Frontal cortex (tissue), 4 donors: Measurements from ENCODE around the gene EFHD2. TPM values are rescaled to one million over a fixed set of nuclear protein-coding genes. Genes with fewer than 3 reads are reported as not detected.
"Not testable (repeated sequence)": the region's sequence is repeated elsewhere in the genome, so short reads cannot be mapped to it uniquely, and the experiment has no call there.

Experiments
- DNase-seq, 2 donors: peaks; one replicate each; pipeline ENCODE4 v3.0.0; 2012; ENCODE audit warnings: low spot score in 2 of 2
- FAIRE-seq: peaks from 2 replicates; lab custom pipeline; 2012; peaks lifted over from hg19 to GRCh38; lab: Jason Lieb, UNC
- total RNA-seq: library from RNA; depleted of rRNA; stranded (reverse); fragments of >200 nt; gene quantifications from one replicate; pipeline ENCODE4 v1.2.3, GENCODE V29; 2014
- donor health status: control.
- donor health status: control.
- donor health status: control.

EFHD2 gene
- total RNA-seq, 1 donor from 2014 or later = 5.3 TPM

DNA sequence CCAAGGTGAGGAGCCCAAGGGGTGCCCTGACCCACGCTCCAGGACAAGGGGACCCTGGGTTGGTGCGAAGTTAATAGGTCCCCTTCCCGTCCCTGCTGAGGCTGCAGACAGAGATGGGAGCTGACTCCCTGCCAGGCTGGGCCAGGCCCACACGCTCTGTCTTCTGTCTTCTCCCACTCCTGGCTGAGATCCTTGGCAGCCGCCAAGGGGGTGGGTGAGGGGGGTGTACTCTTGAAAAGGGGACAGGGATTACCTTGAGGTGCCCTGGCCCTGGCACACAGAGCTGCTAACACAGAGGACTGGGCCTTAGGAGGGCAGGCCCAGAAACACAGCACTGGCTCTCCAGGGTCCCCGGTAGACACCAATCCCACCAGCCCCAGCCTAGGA, 17.6 kb downstream of the EFHD2 start:
- DNase-seq = no peak
- FAIRE-seq = no peak

DNA sequence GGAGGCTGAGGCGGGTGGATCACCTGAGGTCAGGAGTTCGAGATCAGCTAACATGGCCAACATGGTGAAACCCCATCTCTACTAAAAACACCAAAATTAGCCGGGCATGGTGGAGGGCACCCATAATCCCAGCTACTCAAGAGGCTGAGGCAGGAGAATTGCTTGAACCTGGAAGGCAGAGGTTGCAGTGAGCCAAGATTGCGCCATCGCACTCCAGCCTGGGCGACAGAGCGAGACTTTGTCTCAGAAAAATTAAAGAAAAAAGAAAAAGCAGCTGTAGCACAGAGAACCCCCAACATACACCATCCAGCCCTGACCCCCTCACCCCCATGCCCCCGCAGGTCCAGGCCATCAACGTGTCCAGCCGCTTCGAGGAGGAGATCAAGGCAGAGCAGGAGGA, 18.6 kb downstream of the EFHD2 start:
- not testable (repeated sequence) for DNase-seq, FAIRE-seq

DNA sequence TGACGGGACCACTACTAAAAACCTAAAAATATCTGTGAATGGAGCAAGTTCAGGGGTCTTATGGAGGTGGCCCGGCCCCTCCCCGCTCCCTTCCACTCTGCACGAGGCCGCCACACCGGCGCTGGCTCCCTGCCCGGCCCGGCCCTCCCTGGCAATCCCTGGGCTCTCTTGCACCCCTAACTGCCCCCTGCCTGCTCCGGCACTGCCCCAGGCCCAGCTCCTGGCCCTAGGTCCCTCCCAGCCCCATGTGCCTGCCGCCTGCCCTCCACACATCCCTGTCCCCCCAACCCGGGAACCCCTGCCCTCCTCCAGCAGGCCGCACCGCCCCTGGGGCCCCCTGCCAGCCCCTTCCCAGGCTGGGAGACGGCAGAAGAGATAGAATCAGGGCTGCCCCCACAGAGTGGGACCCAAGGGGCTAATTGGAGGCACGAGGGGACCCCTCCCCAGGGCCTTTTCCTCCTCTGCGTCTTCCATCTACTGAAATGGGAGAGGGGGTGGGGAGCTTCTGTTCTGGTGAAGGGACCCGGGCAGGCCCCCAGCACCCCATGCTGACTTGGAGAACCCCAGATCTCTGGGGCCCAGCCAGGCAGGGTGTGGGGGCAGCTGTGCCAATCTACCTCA, 19.2 kb downstream of the EFHD2 start:
- FAIRE-seq (no peak), DNase-seq (no peak)

DNA sequence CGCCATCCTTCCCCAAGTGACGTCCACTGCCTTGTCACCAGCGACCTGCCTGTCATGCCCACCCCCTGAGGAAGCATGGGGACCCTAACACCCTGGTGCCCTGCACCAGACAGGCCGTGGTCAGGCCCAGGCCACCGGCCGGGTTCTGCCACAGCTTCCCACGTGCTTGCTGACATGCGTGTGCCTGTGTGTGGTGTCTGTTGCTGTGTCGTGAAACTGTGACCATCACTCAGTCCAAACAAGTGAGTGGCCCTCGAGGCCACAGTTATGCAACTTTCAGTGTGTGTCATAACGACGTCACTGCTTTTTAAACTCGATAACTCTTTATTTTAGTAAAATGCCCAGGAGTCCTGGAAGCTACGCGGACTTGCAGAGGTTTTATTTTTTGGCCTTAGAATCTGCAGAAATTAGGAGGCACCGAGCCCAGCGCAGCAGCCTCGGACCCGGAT, 20.0 kb downstream of the EFHD2 start:
- no peak for FAIRE-seq
- DNase-seq = no peak

DNA sequence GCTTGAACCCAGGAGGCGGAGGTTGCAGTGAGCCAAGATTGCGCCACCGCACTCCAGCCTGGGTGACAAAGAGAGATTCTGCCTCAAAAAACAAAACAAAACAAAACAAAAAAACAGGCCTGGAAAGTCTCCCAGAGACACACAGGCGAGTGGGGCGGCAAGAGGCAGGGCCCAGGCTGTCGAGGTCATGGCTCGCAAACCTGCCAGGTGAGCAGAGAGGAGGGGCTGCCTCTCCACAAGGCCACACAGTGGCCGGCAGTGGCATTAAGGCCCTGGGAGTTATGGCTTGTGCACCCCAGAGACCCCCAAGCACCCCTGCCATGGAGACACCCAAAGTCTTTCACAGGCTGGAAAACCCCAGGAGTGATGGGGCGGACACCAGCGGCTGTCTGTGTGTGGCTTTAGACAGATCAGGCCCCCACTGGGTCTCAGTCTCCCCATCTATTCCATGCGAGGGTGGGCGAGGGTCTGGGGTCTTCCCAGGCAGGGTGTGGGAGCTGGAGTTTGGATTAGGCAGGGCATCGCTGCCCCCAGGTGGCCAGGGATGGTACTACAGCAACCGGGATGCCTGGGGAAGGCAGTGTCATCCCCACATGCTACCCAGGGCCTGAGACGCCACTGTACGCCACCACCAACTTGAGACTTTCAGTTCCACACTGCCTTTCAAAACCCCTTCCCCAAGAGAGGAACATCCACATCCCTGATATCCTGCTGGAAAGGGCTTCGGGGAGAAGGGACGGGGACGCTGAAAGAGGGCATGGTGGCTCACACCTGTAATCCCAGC, 21.3 kb downstream of the EFHD2 start:
- DNase-seq (peak; percentile 72 to 87), FAIRE-seq (no peak)

DNA sequence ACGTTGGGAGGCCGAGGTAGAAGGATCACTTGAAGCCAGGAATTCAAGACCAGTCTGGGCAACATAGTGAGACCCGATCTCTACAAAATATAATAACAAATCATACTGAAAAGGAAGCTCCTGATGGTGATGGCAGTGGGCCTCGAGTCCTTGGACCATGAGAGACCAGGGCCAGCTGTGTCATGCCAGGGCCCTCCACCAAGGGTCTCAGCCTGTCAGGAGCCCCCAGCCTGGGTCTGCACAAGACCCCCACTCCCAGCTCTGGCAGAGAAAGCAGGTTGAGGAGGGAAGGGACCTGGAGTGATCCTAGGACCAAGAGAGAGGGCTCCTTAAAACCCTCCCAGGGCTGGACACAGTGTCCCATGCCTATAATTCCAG, 21.9 kb downstream of the EFHD2 start:
- FAIRE-seq (no peak), DNase-seq (no peak)

DNA sequence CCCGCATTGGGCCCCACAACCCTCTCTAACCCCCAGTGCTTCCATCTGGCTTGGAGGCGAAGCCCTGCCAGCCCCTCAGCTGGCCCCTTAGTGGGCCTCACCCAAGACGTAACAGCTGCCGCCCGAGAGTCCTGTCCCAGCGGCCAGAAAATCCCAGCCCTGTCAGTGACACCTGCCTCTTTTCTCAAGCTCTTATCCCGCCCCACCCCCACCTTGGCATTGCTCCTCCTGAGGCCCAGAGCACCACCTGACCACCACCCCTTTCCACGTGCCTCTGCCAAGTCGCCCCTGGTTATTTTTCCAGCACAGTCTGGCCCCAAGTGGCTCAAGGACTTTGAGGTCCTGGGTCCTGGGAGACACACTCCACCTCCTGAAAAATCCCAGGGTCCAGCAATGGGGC, 22.6 kb downstream of the EFHD2 start:
- no peak for DNase-seq
- FAIRE-seq = no peak

DNA sequence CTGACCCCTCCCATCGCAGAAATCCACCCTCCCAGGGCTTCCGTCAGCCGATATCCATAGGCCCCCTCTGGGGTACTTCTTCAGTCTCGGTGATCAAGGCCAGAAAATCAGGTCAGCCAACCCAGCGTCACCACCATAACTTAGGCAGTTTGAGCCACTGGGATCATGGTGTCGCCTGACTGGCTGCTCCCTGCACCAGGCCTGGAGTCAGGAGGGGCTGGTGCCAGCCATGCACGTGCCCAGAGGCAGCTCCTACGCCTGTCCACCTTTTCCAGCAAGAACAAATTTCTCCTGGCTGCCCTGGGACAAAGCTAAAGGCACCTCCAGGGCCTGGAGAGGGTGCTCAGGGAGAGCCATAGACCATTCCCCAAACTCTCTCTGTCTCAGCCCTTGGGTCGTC, 23.8 kb downstream of the EFHD2 start:
- FAIRE-seq (no peak), DNase-seq (no peak)

DNA sequence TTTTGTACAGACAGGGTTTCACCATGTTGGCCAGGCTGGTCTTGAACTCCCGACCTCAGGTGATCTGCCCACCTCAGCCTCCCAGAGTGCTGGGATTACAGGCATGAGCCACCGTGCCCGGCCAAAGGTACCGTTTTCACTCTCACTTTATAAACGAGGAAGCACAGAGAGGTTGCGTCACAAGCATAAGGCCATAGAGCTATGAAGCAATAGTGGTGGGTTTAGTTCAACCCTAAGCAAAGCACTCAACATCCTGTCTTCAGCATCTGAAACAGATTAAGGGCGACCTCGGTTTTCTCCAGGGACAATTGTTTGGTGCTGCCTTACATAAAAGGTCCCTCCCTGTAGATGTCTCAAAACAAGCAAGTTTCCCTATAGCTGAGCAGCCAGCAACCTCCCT, 25.1 kb downstream of the EFHD2 start:
- FAIRE-seq, DNase-seq: not testable (repeated sequence)

DNA sequence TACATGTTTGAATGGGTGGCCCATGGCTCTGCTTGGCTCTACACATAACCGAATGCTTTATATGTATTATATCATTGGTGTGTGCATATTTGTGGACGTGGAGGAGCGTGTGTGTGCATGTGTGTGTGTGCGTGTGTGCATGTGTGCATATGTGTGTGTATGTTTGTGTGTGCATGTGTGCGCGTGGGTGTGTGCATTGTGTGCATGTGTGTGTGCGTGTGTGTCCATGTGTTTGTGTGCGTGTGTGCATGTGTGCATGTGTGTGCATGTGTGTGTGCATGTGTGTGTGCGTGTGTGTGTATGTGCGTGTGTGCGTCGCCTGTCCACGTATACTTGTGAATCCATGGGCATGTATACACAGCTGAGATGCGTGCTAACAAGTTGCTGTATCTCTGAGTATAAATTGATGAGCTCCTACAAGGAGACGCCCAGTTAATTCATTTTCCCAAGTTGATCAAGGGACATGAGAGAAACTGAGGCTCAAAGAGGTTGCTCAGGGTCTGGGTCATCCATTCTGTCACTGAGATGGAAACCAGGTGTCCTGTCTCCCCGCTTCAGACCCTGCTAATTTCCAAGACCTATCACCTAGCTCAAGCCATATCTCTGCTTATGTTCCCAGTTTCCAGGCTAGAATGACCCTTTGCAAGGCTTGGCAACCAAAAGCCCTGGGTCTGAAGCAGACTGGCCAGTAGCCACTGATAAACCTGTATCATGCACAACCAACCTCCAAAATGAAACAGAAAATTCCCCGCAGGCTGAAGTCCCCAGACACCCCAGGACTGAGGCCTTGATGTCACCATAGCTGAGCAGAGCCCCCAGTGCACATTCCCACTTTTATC, 25.8 kb downstream of the EFHD2 start:
- no peak for DNase-seq
- FAIRE-seq = no peak

DNA sequence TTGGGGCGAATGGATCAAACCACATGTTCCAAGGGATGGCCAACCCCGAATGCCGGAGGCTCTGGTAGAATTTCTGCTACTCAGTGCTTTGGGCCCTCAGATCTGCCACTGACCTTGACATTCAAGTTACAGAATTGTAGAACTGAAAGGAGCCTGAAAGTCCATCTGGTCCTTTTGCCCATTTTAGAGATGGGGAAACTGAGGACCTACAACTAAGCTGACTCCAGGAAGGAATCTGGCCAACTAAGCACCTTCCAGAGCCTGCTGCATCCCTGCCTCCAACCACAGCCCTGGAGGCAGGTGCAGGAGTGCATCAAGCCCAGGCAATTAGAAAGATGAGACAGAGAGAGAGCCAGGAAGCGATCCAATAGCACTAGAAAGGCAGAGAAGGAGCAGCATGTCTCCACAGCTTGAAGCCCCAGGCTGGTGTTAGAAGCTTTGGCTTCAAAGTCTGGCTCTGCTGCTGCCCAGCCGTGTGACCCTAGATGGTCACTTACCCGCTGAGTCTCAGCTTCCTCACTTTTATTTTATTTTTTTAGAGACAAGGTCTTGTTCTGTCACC, 27.3 kb downstream of the EFHD2 start:
- FAIRE-seq = no peak
- DNase-seq = no peak

DNA sequence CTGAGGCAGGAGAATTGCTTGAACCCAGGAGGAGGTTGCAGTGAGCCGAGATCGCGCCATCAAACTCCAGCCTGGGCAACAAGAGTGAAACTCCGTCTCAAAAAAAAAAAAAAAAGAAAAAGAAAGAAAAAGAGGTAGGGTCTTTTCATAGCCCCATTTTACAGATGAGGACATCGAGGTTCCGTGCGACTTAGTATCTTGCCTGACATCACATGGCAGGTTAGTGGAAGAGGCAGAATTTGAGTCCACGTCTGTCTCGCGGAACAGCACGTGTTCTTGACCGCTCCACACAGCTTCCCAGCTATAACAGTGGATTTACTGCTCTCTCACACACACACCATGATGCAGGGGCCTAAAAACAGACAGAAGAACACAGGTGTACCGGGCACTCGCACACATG, 29.6 kb downstream of the EFHD2 start:
- DNase-seq = no peak
- FAIRE-seq = no peak

DNA sequence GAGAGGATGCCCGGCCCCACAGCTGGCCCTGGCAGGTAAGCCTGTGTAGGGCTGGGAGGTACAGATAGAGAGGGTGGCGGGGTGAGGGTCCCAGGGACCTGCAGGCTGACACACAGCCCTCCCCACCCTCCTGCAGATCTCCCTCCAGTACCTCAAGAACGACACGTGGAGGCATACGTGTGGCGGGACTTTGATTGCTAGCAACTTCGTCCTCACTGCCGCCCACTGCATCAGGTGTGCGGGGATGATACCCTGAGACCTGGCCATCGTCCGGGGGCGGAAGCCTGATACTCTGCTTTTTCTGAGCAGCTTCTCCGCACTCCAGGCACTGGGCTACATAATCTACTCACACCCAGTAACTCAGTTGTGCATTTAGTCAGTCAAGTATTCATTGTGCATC, 30.7 kb downstream of the EFHD2 start:
- FAIRE-seq = no peak

DNA sequence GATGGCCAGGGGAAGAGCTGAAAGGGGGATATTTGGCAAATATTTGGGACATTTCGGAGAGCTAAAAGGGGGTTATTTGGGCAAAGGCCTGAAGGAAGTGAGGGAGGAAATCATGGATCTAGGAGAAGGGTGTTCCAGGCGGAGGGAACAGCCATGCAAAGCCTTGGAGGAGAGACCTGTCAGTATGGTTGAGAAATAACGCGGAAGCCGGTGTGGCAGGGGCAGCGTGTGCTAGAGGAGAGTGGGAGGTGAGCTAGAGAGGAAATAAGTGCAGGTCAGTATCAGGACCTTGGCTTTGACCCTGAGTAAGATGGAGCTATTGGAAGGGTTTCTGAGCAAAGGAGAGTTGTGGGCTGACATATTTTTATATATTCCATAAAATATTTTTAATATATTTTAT, 31.6 kb downstream of the EFHD2 start:
- DNase-seq (no peak), FAIRE-seq (no peak)

More for the DNA sequence above, 30.7 kb downstream of the EFHD2 start:
- DNase-seq = no peak

DNA sequence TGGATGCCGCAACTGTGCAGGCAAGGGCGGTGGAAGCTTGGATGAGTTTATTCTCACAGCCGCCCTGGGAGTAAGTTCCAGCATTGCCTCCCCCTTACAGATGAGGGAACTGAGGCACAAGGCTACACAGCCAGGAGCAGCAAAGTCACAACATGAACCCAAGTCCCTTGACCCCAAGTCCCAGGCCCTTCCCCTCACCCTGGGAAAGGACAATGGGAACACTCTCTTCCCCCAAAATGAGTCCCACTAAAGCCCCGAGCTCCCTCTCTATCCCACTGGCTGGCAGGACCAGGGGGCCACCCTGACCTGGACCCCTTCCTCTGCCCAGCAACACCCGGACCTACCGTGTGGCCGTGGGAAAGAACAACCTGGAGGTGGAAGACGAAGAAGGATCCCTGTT, 32.4 kb downstream of the EFHD2 start:
- FAIRE-seq = no peak
- no peak for DNase-seq

DNA sequence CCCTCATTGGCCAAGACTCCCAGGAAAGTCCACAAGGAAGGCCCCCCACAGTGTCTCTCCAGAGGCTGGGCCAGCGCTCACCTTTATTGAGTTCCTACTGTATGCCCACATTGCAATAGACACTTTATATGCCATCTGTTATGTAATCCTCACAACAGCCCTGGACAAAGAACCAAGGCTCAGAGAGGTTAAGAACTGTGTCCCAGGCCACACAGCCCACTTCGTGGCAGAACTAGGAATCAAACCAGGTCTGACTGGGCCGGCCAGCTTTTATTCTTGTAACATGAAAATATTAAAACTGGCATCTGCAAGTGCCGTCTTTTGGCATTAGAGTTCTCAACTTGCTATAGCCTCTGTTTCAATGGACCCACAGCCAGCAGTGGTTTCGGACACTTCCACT, 33.1 kb downstream of the EFHD2 start:
- FAIRE-seq = no peak
- no peak for DNase-seq

DNA sequence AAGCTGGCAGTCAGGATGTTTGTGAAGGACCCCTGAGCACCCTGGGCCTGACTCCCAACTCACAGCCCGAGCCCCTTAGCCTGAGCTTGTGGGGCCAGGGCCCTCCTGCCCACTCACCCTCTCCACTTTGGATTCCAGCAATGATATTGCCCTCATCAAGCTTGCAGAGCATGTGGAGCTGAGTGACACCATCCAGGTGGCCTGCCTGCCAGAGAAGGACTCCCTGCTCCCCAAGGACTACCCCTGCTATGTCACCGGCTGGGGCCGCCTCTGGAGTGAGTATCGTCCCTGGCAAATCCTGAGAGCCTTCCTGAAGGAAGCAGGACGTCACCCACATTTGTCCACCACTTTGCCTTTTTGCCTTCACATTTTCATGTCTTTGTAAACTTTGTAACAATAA, 33.6 kb downstream of the EFHD2 start:
- FAIRE-seq = no peak

DNA sequence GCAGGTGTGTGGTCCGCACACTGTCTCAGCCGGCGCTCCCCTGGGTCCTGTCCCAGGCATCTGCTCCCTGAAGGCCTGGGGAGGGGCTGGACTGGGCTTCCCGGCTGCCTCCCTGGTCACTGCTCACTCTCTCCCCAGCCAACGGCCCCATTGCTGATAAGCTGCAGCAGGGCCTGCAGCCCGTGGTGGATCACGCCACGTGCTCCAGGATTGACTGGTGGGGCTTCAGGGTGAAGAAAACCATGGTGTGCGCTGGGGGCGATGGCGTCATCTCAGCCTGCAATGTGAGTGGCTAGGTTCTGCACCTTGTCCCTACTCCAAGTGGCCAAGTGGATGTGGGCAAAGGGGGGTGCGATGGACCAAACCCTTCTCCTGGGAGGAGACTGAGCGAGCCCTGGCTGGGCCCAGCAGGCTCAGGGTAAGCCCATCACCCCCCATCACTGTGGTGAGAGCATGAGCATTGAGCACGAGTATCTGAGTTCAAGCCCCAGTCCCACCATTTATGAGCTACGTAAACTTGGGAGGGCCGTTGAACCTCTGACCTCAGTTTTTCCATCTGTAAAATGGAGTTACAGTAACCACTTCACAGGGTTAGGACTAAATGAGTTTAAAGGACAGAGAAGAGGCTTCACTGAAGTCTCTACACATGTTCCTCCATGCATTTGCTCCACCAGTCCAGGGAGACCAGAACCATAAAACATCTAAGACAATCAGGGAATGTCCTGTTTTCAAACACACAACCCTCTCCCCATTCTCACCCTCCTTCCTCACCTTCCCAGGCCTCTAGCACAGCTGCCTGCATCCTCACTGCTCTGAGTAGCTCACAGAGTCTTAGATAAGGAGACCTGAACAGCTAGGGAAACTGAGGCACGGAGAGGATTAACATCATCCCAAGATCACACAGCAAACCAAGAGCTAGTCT, 35.0 kb downstream of the EFHD2 start:
- no peak for FAIRE-seq

More for the DNA sequence above, 33.6 kb downstream of the EFHD2 start:
- DNase-seq = no peak

DNA sequence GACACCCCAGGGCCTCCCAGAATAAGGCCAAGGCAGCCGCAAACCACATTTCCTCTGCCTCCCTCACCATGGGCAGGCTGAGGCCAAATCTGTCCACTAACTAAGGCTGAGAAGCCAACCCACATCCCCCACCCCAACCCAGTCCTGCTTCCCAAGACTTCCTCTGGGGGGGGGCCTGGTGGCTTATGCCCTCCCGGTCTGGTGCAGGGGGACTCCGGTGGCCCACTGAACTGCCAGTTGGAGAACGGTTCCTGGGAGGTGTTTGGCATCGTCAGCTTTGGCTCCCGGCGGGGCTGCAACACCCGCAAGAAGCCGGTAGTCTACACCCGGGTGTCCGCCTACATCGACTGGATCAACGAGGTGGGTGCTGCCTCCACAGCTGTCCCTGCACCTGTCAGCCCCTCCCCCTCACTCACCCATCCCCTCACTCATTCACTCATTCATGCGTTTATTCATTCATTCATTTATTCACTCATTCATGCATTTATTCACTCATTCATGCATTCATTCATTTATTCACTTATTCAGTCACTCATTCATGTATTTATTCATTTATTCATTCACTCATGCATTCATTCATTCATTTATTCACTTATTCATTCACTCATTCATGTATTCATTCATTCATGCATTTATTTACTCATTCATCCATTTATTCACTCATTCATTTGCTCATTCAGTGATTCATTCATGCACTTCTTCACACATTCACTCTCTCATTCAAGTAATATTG, 35.9 kb downstream of the EFHD2 start:
- FAIRE-seq = no peak

More for the DNA sequence above, 35.0 kb downstream of the EFHD2 start:
- DNase-seq = no peak

More for the DNA sequence above, 35.9 kb downstream of the EFHD2 start:
- no peak for DNase-seq
